ENCODE results near the gene RFNG.

DNA sequence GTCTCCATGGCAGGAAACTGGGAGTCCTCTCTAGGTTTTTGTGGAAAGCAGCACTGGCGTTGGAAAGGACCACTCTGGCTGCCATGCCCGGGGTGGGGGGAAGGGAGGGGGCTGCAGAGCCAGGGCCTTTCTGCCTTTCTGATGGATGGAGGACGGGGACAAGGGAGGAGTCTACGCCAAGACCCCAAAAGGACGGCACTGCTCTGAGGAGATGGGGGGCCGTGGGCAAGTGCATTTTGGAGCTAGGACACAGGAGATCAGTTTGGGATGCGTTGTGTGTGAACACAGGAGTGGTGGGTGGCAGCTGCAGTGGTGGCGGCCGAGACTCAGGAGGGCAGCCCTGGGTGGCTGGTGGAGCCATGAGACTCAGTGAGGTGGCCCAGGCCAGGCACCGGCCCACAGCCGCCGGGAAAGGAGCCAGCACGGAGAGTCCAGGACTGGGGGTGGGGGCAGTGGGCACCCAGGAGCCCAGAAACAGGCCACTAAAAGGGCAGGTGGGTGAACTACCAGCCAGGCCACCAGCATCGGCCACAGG lies 31.0 kb downstream of the RFNG start:
- TF ChIP-seq POLR2AphosphoS5 (IDR thresholded peaks at IDR 0.05): no peak
- TF ChIP-seq, protein P1, sequence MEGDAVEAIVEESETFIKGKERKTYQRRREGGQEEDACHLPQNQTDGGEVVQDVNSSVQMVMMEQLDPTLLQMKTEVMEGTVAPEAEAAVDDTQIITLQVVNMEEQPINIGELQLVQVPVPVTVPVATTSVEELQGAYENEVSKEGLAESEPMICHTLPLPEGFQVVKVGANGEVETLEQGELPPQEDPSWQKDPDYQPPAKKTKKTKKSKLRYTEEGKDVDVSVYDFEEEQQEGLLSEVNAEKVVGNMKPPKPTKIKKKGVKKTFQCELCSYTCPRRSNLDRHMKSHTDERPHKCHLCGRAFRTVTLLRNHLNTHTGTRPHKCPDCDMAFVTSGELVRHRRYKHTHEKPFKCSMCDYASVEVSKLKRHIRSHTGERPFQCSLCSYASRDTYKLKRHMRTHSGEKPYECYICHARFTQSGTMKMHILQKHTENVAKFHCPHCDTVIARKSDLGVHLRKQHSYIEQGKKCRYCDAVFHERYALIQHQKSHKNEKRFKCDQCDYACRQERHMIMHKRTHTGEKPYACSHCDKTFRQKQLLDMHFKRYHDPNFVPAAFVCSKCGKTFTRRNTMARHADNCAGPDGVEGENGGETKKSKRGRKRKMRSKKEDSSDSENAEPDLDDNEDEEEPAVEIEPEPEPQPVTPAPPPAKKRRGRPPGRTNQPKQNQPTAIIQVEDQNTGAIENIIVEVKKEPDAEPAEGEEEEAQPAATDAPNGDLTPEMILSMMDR (IDR thresholded peaks at IDR 0.05): no peak

Data from transverse colon (tissue), 4 donors.